Measurements from ENCODE around the gene MEIS1.

MEIS1 gene

DNA sequence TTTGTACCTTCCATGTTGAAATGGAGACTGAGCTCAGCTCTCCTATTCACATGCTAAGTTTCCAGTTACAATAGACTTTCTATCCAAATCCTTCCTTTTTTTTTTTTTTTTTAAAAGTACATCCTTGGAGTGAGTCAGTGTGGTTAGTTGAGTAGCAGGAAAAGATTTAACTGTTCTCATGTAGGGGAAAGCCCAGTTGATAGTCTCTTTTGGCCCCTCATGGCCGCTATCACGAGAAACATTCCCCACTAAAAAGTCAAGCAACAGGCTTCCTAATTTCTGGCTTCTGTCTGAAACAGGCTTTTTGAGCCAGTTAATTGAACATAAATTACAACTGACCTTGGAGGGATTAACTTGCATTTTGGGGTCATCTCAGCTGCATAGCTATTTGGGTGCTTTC lies 161.3 kb downstream of the MEIS1 start:
- H3K36me3 Mint-ChIP-seq (ENCODE audit: low read depth): peaks cover 3% of the 10 kb centered on the region
- peaks cover 8% of the 10 kb centered on the region for H3K9me3 Mint-ChIP-seq
- peaks cover 7% of the 10 kb centered on the region for H3K4me1 Mint-ChIP-seq
- TF ChIP-seq, protein P1, sequence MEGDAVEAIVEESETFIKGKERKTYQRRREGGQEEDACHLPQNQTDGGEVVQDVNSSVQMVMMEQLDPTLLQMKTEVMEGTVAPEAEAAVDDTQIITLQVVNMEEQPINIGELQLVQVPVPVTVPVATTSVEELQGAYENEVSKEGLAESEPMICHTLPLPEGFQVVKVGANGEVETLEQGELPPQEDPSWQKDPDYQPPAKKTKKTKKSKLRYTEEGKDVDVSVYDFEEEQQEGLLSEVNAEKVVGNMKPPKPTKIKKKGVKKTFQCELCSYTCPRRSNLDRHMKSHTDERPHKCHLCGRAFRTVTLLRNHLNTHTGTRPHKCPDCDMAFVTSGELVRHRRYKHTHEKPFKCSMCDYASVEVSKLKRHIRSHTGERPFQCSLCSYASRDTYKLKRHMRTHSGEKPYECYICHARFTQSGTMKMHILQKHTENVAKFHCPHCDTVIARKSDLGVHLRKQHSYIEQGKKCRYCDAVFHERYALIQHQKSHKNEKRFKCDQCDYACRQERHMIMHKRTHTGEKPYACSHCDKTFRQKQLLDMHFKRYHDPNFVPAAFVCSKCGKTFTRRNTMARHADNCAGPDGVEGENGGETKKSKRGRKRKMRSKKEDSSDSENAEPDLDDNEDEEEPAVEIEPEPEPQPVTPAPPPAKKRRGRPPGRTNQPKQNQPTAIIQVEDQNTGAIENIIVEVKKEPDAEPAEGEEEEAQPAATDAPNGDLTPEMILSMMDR (IDR thresholded peaks at IDR 0.05; ENCODE audit: unreplicated experiment in 3 of 3): no peak
- no peak overlapping the region for H3K4me3 Mint-ChIP-seq
- H3K27me3 Mint-ChIP-seq (ENCODE audit: low read depth): peaks cover 3% of the 10 kb centered on the region
- H3K27ac Mint-ChIP-seq: peak overlapping the region; percentile 53 to 90 (median 65)

- TF ChIP-seq, protein P1 (IDR thresholded peaks at IDR 0.05; ENCODE audit: unreplicated experiment in 3 of 3): no peak
- H3K27ac Mint-ChIP-seq: no peak overlapping the region
- no peaks in the 10 kb centered on the region for H3K27me3 Mint-ChIP-seq (ENCODE audit: low read depth)
- no peak overlapping the region for H3K4me3 Mint-ChIP-seq
- peaks cover 3% of the 10 kb centered on the region for H3K36me3 Mint-ChIP-seq (ENCODE audit: low read depth)
- peaks cover 8% of the 10 kb centered on the region for H3K9me3 Mint-ChIP-seq
- peaks cover 17% of the 10 kb centered on the region for H3K4me1 Mint-ChIP-seq
Measured at GRCh38 chr2:66601624-66602023, 166.7 kb downstream of the MEIS1 start.

- Mint-ChIP-seq H3K36me3 (ENCODE audit: low read depth) (peaks cover 3% of the 10 kb centered on the region), H3K9me3 (peaks cover 8% of the 10 kb centered on the region), H3K4me1 (peaks cover 16% of the 10 kb centered on the region), H3K27me3 (ENCODE audit: low read depth) (no peaks in the 10 kb centered on the region), H3K4me3 (no peak overlapping the region), H3K27ac (no peak overlapping the region)
- TF ChIP-seq, protein P1 (IDR thresholded peaks at IDR 0.05; ENCODE audit: unreplicated experiment in 3 of 3): no peak
Measured at GRCh38 chr2:66602341-66602740, 167.4 kb downstream of the MEIS1 start.

DNA sequence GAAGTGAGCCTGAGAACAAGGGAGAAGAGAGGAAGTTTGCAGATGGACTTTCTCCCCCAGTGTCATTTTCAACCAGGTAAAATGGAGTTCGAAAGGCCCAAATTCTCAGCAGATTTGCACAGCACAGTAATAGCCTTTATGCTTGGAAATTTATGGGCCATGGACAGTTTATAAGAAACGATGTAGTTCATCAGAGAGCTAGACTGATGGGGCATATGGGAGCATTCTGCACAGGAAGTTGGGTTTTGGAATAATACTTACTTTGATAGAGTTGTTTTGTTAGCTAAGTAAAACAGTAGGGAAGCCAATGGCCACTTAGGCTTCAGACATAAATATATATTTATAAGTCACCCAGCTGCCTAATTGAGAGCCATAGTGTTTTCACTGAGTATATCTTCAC lies 169.4 kb downstream of the MEIS1 start:
- H3K9me3 Mint-ChIP-seq: peaks cover 4% of the 10 kb centered on the region
- no peaks in the 10 kb centered on the region for H3K27me3 Mint-ChIP-seq (ENCODE audit: low read depth)
- H3K4me3 Mint-ChIP-seq: no peak overlapping the region
- TF ChIP-seq, protein P1 (IDR thresholded peaks at IDR 0.05; ENCODE audit: unreplicated experiment in 3 of 3): no peak
- peaks cover 16% of the 10 kb centered on the region for H3K4me1 Mint-ChIP-seq
- no peaks in the 10 kb centered on the region for H3K36me3 Mint-ChIP-seq (ENCODE audit: low read depth)
- peak overlapping the region in 2 of 3 experiments; percentile 5 to 61 for H3K27ac Mint-ChIP-seq

- TF ChIP-seq, protein P1 (IDR thresholded peaks at IDR 0.05; ENCODE audit: unreplicated experiment in 3 of 3): no peak
- no peak overlapping the region for H3K4me3 Mint-ChIP-seq
- H3K4me1 Mint-ChIP-seq: peaks cover 16% of the 10 kb centered on the region
- no peaks in the 10 kb centered on the region for H3K36me3 Mint-ChIP-seq (ENCODE audit: low read depth)
- H3K27me3 Mint-ChIP-seq (ENCODE audit: low read depth): no peaks in the 10 kb centered on the region
- peak overlapping the region in 2 of 3 experiments; percentile 5 to 61 for H3K27ac Mint-ChIP-seq
- no peaks in the 10 kb centered on the region for H3K9me3 Mint-ChIP-seq
Measured at GRCh38 chr2:66604976-66605375, 170.1 kb downstream of the MEIS1 start.

GRCh38 chr2:66607152-66607551 lies 172.2 kb downstream of the MEIS1 start:
- Mint-ChIP-seq H3K36me3 (ENCODE audit: low read depth) (peaks cover 8% of the 10 kb centered on the region), H3K27me3 (ENCODE audit: low read depth) (no peaks in the 10 kb centered on the region), H3K9me3 (peaks cover 15% of the 10 kb centered on the region), H3K27ac (no peak overlapping the region), H3K4me3 (no peak overlapping the region), H3K4me1 (peaks cover 16% of the 10 kb centered on the region)
- TF ChIP-seq, protein P1 (IDR thresholded peaks at IDR 0.05; ENCODE audit: unreplicated experiment in 3 of 3): no peak
